Natural killer cell treated with Interleukin-12 subunit alpha and Interleukin-12 subunit beta and Interleukin-15 and Interleukin-18, amount 100 ng/mL, for 72 hours (primary cell): Measurements from ENCODE around the gene PPP2R5E. TPM values are rescaled to one million over a fixed set of nuclear protein-coding genes. Genes with fewer than 3 reads are reported as not detected.

Experiments
- ATAC-seq, 2 donors: fragments of 150-1000 bp; cut with Tn5 transposase in 1 of 2; sonication (Bioruptor Pico), chemical (Tn5 transposase) in 1 of 2; 2 replicates each; pipeline ENCODE4 v1.10.0; 2021
- DNase-seq: peaks from one replicate; pipeline ENCODE4 v3.0.0; 2022; ENCODE audit warnings: low spot score
- H3K27ac Mint-ChIP-seq, 2 donors: 1 replicate in 1 of 2; 2 replicates in 1 of 2; pipeline ENCODE4 v1.8.0; 2022; ENCODE audit warnings: mixed read lengths in 2 of 2, mild to moderate bottlenecking in 1 of 2, moderate library complexity in 1 of 2
- H3K27me3 Mint-ChIP-seq, 2 donors: 1 replicate in 1 of 2; 2 replicates in 1 of 2; pipeline ENCODE4 v1.8.0; 2022; ENCODE audit warnings: mixed read lengths in 2 of 2
- H3K36me3 Mint-ChIP-seq: one replicate; pipeline ENCODE4 v1.8.0; 2022; ENCODE audit warnings: mixed read lengths
- H3K4me1 Mint-ChIP-seq, 2 donors: 1 replicate in 1 of 2; 2 replicates in 1 of 2; pipeline ENCODE4 v1.8.0; 2022; ENCODE audit warnings: low read depth in 2 of 2, mixed read lengths in 2 of 2, mild to moderate bottlenecking in 1 of 2
- H3K4me3 Mint-ChIP-seq: one replicate; pipeline ENCODE4 v1.8.0; 2022; ENCODE audit warnings: mixed read lengths
- H3K9me3 Mint-ChIP-seq: 2 replicates; pipeline ENCODE4 v1.8.0; 2022; ENCODE audit warnings: mixed read lengths
- total RNA-seq, 2 donors: library from RNA; stranded (reverse); gene quantifications; one replicate each; pipeline ENCODE4 v1.2.3, GENCODE V29; 2022

PPP2R5E gene
- total RNA-seq, 2 donors from 2014 or later = 52.4 to 56.4 TPM

- DNase-seq (no peak), ATAC-seq (no peak)
- Mint-ChIP-seq H3K27me3 (no peaks in the 10 kb centered on the region), H3K4me1 (peaks cover 35 to 39% of the 10 kb centered on the region in 2 donors), H3K9me3 (no peaks in the 10 kb centered on the region), H3K27ac (no peak overlapping the region), H3K36me3 (no peaks in the 10 kb centered on the region), H3K4me3 (no peak overlapping the region)
Measured at GRCh38 chr14:63428486-63428885, 114.7 kb downstream of the PPP2R5E start.

- DNase-seq (no peak), ATAC-seq (no peak)
- Mint-ChIP-seq H3K27ac (no peak overlapping the region), H3K9me3 (no peaks in the 10 kb centered on the region), H3K4me1 (peaks cover 26 to 32% of the 10 kb centered on the region in 2 donors), H3K36me3 (no peaks in the 10 kb centered on the region), H3K4me3 (no peak overlapping the region), H3K27me3 (no peaks in the 10 kb centered on the region)
Measured at GRCh38 chr14:63426838-63427352, 116.3 kb downstream of the PPP2R5E start.

DNA sequence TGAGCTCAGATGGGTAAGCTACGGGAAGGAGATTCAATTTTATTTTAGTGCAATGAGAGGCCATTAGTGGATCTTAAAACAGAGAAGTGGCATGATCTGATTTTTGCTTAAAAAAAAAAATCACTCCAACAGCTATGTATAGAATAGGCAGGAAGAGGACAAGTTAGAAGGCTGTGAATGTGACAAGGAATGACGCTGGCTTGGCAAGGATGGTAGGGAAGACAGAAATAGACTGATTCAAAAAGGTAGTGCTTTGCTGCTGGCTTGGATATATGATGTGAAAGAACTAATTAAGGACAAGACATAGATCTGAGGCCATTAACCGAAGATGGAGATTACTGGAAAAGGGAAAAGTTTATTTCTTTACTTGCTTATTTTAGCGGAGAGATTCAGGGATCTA lies 119.3 kb downstream of the PPP2R5E start:
- DNase-seq (no peak), ATAC-seq (no peak)
- H3K4me3 Mint-ChIP-seq = no peak overlapping the region
- H3K27me3 Mint-ChIP-seq = no peaks in the 10 kb centered on the region
- no peak overlapping the region for H3K27ac Mint-ChIP-seq
- peaks cover 15 to 27% of the 10 kb centered on the region in 2 donors for H3K4me1 Mint-ChIP-seq
- no peaks in the 10 kb centered on the region for H3K9me3 Mint-ChIP-seq
- peaks cover 6% of the 10 kb centered on the region for H3K36me3 Mint-ChIP-seq

DNA sequence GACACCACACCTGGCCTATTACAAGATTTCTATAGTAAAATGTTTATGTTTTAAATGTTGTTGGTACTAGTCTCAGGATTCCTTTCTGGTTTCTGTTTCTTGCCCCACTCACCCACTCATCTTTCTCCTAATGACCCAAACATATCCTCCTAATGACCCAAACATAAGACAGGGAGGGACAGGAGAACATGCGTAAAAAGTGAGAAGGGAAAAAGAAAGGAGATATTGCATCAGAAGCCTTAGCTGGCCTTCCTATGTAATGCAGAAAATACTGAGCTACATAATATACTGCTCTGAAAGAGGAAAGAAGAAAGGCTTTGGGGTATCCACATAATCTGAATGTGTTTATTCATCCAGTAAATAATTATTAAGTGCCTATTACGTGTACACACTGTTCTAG lies 119.8 kb downstream of the PPP2R5E start:
- H3K4me1 Mint-ChIP-seq = peaks cover 15 to 27% of the 10 kb centered on the region in 2 donors
- no peak for ATAC-seq
- no peak overlapping the region for H3K4me3 Mint-ChIP-seq
- no peak for DNase-seq
- H3K36me3 Mint-ChIP-seq = peaks cover 6% of the 10 kb centered on the region
- H3K9me3 Mint-ChIP-seq = no peaks in the 10 kb centered on the region
- no peak overlapping the region for H3K27ac Mint-ChIP-seq
- no peaks in the 10 kb centered on the region for H3K27me3 Mint-ChIP-seq

DNA sequence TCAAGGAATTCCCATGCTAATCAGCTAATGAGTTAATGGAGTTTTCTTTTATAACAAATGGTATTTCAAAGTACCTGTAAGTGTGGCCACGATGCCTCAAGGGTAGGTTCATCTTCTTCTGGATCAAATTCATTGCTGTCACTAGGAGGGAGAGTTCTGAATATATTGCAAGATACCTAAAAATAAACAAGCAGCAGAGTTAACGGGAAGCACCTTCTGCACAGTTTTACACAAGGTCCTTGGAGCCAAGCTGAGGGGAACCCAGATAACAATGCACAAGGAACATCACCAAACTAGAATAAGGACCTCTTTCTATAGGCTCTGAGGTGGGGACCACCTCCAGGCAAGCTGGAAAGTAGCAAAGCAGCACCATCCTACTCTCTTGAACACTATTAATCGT lies 121.3 kb downstream of the PPP2R5E start:
- Mint-ChIP-seq H3K27me3 (no peaks in the 10 kb centered on the region), H3K9me3 (no peaks in the 10 kb centered on the region), H3K4me3 (no peak overlapping the region), H3K27ac (no peak overlapping the region), H3K36me3 (peaks cover 6% of the 10 kb centered on the region), H3K4me1 (peaks cover 11 to 24% of the 10 kb centered on the region in 2 donors)
- ATAC-seq = no peak
- DNase-seq = no peak

DNA sequence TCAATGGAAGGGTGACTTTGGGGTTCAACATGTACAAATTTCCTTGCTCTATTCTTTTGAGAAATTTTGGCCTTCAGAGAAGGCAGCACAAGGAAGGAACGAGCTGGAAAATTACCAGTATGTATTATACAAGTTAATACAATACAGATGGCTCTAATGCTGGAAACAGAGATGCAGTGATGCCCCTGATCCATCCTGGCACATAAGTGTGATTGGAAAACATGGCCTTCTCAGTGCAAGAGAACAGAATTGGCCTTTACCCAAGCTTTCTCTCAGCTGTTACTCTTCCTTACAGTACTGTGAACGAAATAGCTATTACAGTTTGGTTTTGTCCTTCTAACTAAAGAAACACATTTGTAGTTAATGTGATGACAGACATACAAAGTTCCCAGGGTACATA lies 122.0 kb downstream of the PPP2R5E start:
- DNase-seq (no peak), ATAC-seq (no peak)
- Mint-ChIP-seq H3K27ac (no peak overlapping the region), H3K36me3 (peaks cover 6% of the 10 kb centered on the region), H3K9me3 (no peaks in the 10 kb centered on the region), H3K4me1 (peaks cover 11 to 21% of the 10 kb centered on the region in 2 donors), H3K27me3 (no peaks in the 10 kb centered on the region), H3K4me3 (no peak overlapping the region)

- Mint-ChIP-seq H3K36me3 (peaks cover 6% of the 10 kb centered on the region), H3K27me3 (no peaks in the 10 kb centered on the region), H3K4me3 (no peak overlapping the region), H3K9me3 (no peaks in the 10 kb centered on the region), H3K4me1 (peaks cover 0 to 5% of the 10 kb centered on the region in 2 donors), H3K27ac (no peak overlapping the region)
- no peak for ATAC-seq
- no peak for DNase-seq
Measured at GRCh38 chr14:63418020-63418419, 125.2 kb downstream of the PPP2R5E start.

- DNase-seq (no peak), ATAC-seq (no peak)
- Mint-ChIP-seq H3K27ac (no peak overlapping the region), H3K4me1 (peaks cover 5 to 11% of the 10 kb centered on the region in 2 donors), H3K36me3 (peaks cover 18% of the 10 kb centered on the region), H3K4me3 (no peak overlapping the region), H3K9me3 (peaks cover 4% of the 10 kb centered on the region), H3K27me3 (no peaks in the 10 kb centered on the region)
Measured at GRCh38 chr14:63413009-63413408, 130.2 kb downstream of the PPP2R5E start.

- ATAC-seq = no peak
- peaks cover 18 to 24% of the 10 kb centered on the region in 2 donors for H3K4me1 Mint-ChIP-seq
- no peaks in the 10 kb centered on the region for H3K27me3 Mint-ChIP-seq
- no peak for DNase-seq
- H3K36me3 Mint-ChIP-seq = peaks cover 11% of the 10 kb centered on the region
- H3K27ac Mint-ChIP-seq = no peak overlapping the region
- H3K4me3 Mint-ChIP-seq = no peak overlapping the region
- H3K9me3 Mint-ChIP-seq = no peaks in the 10 kb centered on the region
Measured at GRCh38 chr14:63406333-63406732, 136.8 kb downstream of the PPP2R5E start.

- ATAC-seq (no peak), DNase-seq (no peak)
- H3K27ac Mint-ChIP-seq = no peak overlapping the region
- no peak overlapping the region for H3K4me3 Mint-ChIP-seq
- peaks cover 11% of the 10 kb centered on the region for H3K36me3 Mint-ChIP-seq
- peaks cover 23 to 24% of the 10 kb centered on the region in 2 donors for H3K4me1 Mint-ChIP-seq
- no peaks in the 10 kb centered on the region for H3K9me3 Mint-ChIP-seq
- H3K27me3 Mint-ChIP-seq = no peaks in the 10 kb centered on the region
Measured at GRCh38 chr14:63405715-63406114, 137.5 kb downstream of the PPP2R5E start.

DNA sequence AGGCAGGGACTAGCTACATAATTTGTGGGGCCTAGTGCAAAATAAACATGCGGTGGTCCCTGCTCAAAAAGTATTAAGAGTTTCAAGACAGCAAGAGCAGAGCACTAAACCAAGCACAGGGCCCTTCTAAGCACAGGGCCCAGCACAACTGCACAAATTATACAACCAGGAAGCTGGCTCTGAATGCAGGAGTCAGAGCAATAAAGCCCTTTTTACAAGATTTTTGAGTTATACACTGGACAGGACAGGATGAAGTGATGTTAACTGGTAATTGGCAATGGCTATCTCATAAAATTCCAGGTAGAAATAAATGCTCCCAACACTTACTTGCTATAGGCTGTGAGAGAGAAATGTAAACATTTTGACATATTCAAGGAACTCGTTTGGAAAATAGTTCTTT lies 138.3 kb downstream of the PPP2R5E start:
- H3K4me3 Mint-ChIP-seq = no peak overlapping the region
- no peaks in the 10 kb centered on the region for H3K9me3 Mint-ChIP-seq
- peaks cover 23 to 24% of the 10 kb centered on the region in 2 donors for H3K4me1 Mint-ChIP-seq
- DNase-seq (no peak), ATAC-seq (no peak)
- no peaks in the 10 kb centered on the region for H3K27me3 Mint-ChIP-seq
- peak overlapping the region in 1 of 2 donors; percentile 10 for H3K27ac Mint-ChIP-seq
- H3K36me3 Mint-ChIP-seq = peaks cover 6% of the 10 kb centered on the region

DNA sequence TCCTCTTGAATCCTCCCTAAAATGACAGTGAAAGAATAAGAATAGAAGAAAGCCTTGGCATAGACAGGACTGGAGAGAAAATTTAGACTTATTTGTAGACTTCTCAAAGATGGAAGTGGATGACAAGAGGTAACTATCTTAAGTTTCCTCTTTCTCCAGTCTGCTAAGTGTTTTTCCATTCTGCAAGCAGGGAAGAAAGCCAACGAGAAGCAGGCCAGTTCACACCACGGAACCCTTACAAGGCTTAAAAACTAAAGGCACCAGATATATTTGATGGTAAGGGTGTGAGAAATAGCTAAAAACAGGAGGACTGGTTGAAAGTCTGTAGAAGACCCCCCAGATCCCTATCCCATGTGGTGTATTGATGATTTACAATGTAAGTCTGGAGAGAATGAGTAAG lies 141.5 kb downstream of the PPP2R5E start:
- no peak overlapping the region for H3K27ac Mint-ChIP-seq
- ATAC-seq = no peak

DNA sequence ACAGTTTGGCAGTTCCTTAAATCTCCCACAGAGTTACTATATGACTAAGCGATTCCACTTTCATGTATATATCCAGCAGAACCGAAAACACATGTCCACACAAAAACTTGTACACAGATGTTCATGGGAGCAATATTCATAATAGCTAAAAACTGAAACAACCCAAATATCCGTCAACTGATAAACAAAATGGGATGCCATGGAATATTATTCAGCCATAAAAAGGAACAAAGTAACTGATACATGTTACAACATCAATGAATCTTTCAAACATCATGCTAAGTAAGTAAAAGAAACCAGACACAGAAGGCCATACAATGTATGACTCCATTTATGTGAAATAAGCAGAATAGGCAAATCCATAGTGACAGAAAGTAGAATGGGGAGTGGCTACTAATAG lies 144.2 kb downstream of the PPP2R5E start:
- Mint-ChIP-seq H3K36me3 (peaks cover 12% of the 10 kb centered on the region), H3K27ac (no peak overlapping the region), H3K4me1 (peaks cover 31 to 35% of the 10 kb centered on the region in 2 donors), H3K4me3 (no peak overlapping the region), H3K9me3 (no peaks in the 10 kb centered on the region), H3K27me3 (no peaks in the 10 kb centered on the region)
- no peak for DNase-seq
- ATAC-seq = no peak

More for the DNA sequence above, 141.5 kb downstream of the PPP2R5E start:
- H3K27me3 Mint-ChIP-seq = no peaks in the 10 kb centered on the region
- peaks cover 6% of the 10 kb centered on the region for H3K36me3 Mint-ChIP-seq
- H3K4me3 Mint-ChIP-seq = no peak overlapping the region
- H3K4me1 Mint-ChIP-seq = peaks cover 30 to 31% of the 10 kb centered on the region in 2 donors
- H3K9me3 Mint-ChIP-seq = no peaks in the 10 kb centered on the region
- DNase-seq = no peak

GRCh38 chr14:63394841-63395240 lies 148.3 kb downstream of the PPP2R5E start:
- no peaks in the 10 kb centered on the region for H3K27me3 Mint-ChIP-seq

GRCh38 chr14:63394432-63394831 lies 148.7 kb downstream of the PPP2R5E start:
- Mint-ChIP-seq H3K27me3 (no peaks in the 10 kb centered on the region), H3K9me3 (no peaks in the 10 kb centered on the region), H3K27ac (peak overlapping the region; percentile 5 to 54), H3K4me1 (peaks cover 8 to 17% of the 10 kb centered on the region in 2 donors), H3K36me3 (peaks cover 19% of the 10 kb centered on the region), H3K4me3 (no peak overlapping the region)
- DNase-seq (no peak), ATAC-seq (no peak)

More at GRCh38 chr14:63394841-63395240, 148.3 kb downstream of the PPP2R5E start:
- ATAC-seq (no peak), DNase-seq (no peak)
- Mint-ChIP-seq H3K36me3 (peaks cover 19% of the 10 kb centered on the region), H3K9me3 (no peaks in the 10 kb centered on the region), H3K4me3 (no peak overlapping the region), H3K4me1 (peaks cover 8 to 17% of the 10 kb centered on the region in 2 donors), H3K27ac (peak overlapping the region; percentile 5 to 54)
